B cell (primary cell): ENCODE results near the gene ACAP3. TPM values are rescaled to one million over a fixed set of nuclear protein-coding genes. Genes with fewer than 3 reads are reported as not detected.

Experiments
- ATAC-seq: fragments of 200-7000 bp; cut with Tn5 transposase; one replicate; pipeline ENCODE4 v1.10.0; 2021; ENCODE audit warnings: low read depth, mild to moderate bottlenecking, moderate number of reproducible peaks, moderate library complexity
- CTCF ChIA-PET: fragments of 350-600 bp; sonication (Branson Sonifier 250); formaldehyde crosslinking; loops from one replicate; lab custom pipeline; 2021; ENCODE audit warnings: antibody characterized with exemption, inconsistent platforms; lab: Charles Lee
- POLR2A ChIA-PET: fragments of 350-600 bp; sonication (Branson Sonifier 250); formaldehyde crosslinking; loops from one replicate; lab custom pipeline; 2021; ENCODE audit warnings: antibody characterized with exemption; lab: Charles Lee
- DNase-seq: peaks from one replicate; pipeline ENCODE4 v3.0.0; 2013
- H2AFZ ChIP-seq: 2 replicates; pipeline ENCODE4 v1.6.1; 2012; ENCODE audit warnings: mild to moderate bottlenecking, low read depth, low read length; ENCODE audit not compliant: insufficient read depth, poor library complexity, severe bottlenecking
- H3K27ac ChIP-seq, 2 donors: 1 replicate in 1 of 2; 2 replicates in 1 of 2; pipeline ENCODE4 v1.5.1; 2012 to 2013; ENCODE audit warnings: low read length in 2 of 2, mild to moderate bottlenecking in 2 of 2, moderate library complexity in 1 of 2
- H3K27me3 ChIP-seq, 4 experiments: fragments of 200-600 bp in 1 of 4; sonication (generic) in 1 of 4; replicated peaks in 1 of 4; 1 replicate in 2 of 4; 2 replicates in 2 of 4; pipeline versions ENCODE4 v1.6.1 to v1.7.0; 2013 to 2016; ENCODE audit warnings: low read length in 3 of 4, mild to moderate bottlenecking in 2 of 4, mixed read lengths in 1 of 4, moderate library complexity in 1 of 4; ENCODE audit not compliant: insufficient read depth in 4 of 4, control insufficient read depth in 3 of 4; ENCODE audit errors: control extremely low read depth in 1 of 4
- H3K36me3 ChIP-seq, 2 experiments: replicated peaks in 1 of 2; 1 replicate in 1 of 2; 2 replicates in 1 of 2; pipeline versions ENCODE4 v1.6.1 to v1.7.1; 2013; ENCODE audit warnings: low read length in 1 of 2; ENCODE audit not compliant: insufficient read depth in 2 of 2, control insufficient read depth in 1 of 2; ENCODE audit errors: control extremely low read depth in 1 of 2, extremely low read depth in 1 of 2
- H3K4me1 ChIP-seq, 2 donors: fragments of 200-600 bp in 1 of 2; sonication (generic) in 1 of 2; 1 replicate in 1 of 2; 2 replicates in 1 of 2; pipeline versions ENCODE4 v1.5.1 to v1.6.1; 2013 to 2017; ENCODE audit warnings: low read length in 2 of 2; ENCODE audit not compliant: control insufficient read depth in 2 of 2, insufficient read depth in 2 of 2
- H3K4me2 ChIP-seq: replicated peaks from 2 replicates; pipeline ENCODE3; 2012; ENCODE audit warnings: mild to moderate bottlenecking, low read depth, low read length; ENCODE audit not compliant: poor library complexity, severe bottlenecking
- H3K4me3 ChIP-seq, 5 experiments: fragments of 200-600 bp in 1 of 5; sonication (generic) in 1 of 5; 1 replicate in 3 of 5; 2 replicates in 2 of 5; pipeline versions ENCODE4 v1.5.1 to v1.7.0; 2011 to 2016; ENCODE audit warnings: low read length in 4 of 5, mild to moderate bottlenecking in 4 of 5, low read depth in 2 of 5, control low read depth in 1 of 5, moderate library complexity in 1 of 5; ENCODE audit not compliant: insufficient read depth in 1 of 5; ENCODE audit errors: control extremely low read depth in 1 of 5, extremely low read depth in 1 of 5
- H3K79me2 ChIP-seq: fragments of 200-600 bp; sonication (generic); one replicate; pipeline ENCODE4 v1.6.0; 2016; ENCODE audit warnings: low read length; ENCODE audit not compliant: control insufficient read depth, insufficient read depth
- H3K9ac ChIP-seq: fragments of 200-600 bp; sonication (generic); 2 replicates; pipeline ENCODE4 v1.6.1; 2017; ENCODE audit warnings: mild to moderate bottlenecking, low read length, moderate library complexity
- H3K9me3 ChIP-seq, 3 donors: one replicate each; pipeline versions ENCODE4 v1.6.1 to v1.7.1; 2013; ENCODE audit warnings: low read length in 2 of 3; ENCODE audit not compliant: control insufficient read depth in 2 of 3, insufficient read depth in 1 of 3; ENCODE audit errors: control extremely low read depth in 1 of 3
- H4K20me1 ChIP-seq: 2 replicates; pipeline ENCODE4 v1.6.0; 2012; ENCODE audit warnings: mild to moderate bottlenecking, low read length; ENCODE audit not compliant: insufficient read depth, control insufficient read depth, poor library complexity, severe bottlenecking
- H3K27ac Mint-ChIP-seq: one replicate; pipeline ENCODE4 v1.8.0; 2021; ENCODE audit warnings: mixed read lengths
- H3K27me3 Mint-ChIP-seq: one replicate; pipeline ENCODE4 v1.8.0; 2021; ENCODE audit warnings: mixed read lengths
- H3K4me1 Mint-ChIP-seq: one replicate; pipeline ENCODE4 v1.8.0; 2021; ENCODE audit warnings: mixed read lengths
- H3K4me3 Mint-ChIP-seq: one replicate; pipeline ENCODE4 v1.8.0; 2021; ENCODE audit warnings: mixed read lengths
- H3K9me3 Mint-ChIP-seq: one replicate; pipeline ENCODE4 v1.8.0; 2022; ENCODE audit warnings: mixed read lengths; ENCODE audit not compliant: insufficient read depth
- CTCF ChIP-seq: fragments of 200-600 bp; IDR thresholded peaks from one replicate; pipeline ENCODE4 v1.8.0; 2022; ENCODE audit warnings: antibody characterized with exemption, mild to moderate bottlenecking
- EZH2 ChIP-seq: IDR thresholded peaks from 2 replicates; pipeline ENCODE4 v1.6.1; 2012; ENCODE audit warnings: borderline replicate concordance, low read depth, mild to moderate bottlenecking, moderate library complexity, low read length; ENCODE audit not compliant: insufficient read depth, poor library complexity, severe bottlenecking
- WGBS: methylation state at CpG from one replicate; pipeline ENCODE4 v1.1.5; 2013; ENCODE audit warnings: missing lambda C conversion rate; ENCODE audit not compliant: insufficient coverage; 5-methylcytosine and 5-hydroxymethylcytosine counted together
- intact Hi-C: fragments of 100-400 bp; cut with micrococcal nuclease; formaldehyde crosslinking; loops from one replicate; pipeline ENCODE4 v1.10.0; 2022
- polyA plus RNA-seq: library from polyadenylated mRNA; depleted of rRNA; stranded (reverse); fragments of >200 nt; gene quantifications from 2 replicates; pipeline ENCODE4 v1.2.3, GENCODE V29; 2012
- total RNA-seq, 2 donors: library from RNA; stranded (reverse); fragments of 120-200 nt in 1 of 2; gene quantifications; 1 replicate in 1 of 2; 2 replicates in 1 of 2; pipeline versions ENCODE4 v1.2.3 to v1.2.4, GENCODE V29; 2013 to 2022

ACAP3 gene
- total and polyA plus RNA-seq, 2 donors (not counting 1 experiment from before 2014, with no cell fraction given) = 40.7 to 124 TPM

GRCh38 chr1:1246577-1247340, 61.0 kb downstream of the ACAP3 start, which contains the start of gene C1QTNF12:
C1QTNF12 (minus strand) TSS chr1:1246722; CDS start chr1:1246690, 32 bp downstream.
- Histone ChIP-seq H3K9me3 (peaks cover 0 to 10% (median 0%) of the 10 kb centered on the region in 3 donors), H3K4me2 (peak within 1 kb of the TSS; percentile 56), H3K79me2 (peaks cover 3% of the 10 kb centered on the region), H3K9ac (no peak within 1 kb of the TSS), H4K20me1 (peaks cover 11% of the 10 kb centered on the region), H3K4me3 (no peak within 1 kb of the TSS), H3K36me3 (no peaks in the 10 kb centered on the region), H3K27me3 (peaks cover 0 to 29% (median 11%) of the 10 kb centered on the region in 4 experiments), H2AFZ (peak within 1 kb of the TSS; percentile 16), H3K4me1 (peaks cover 28 to 30% of the 10 kb centered on the region in 2 donors), H3K27ac (no peak within 1 kb of the TSS)
- Mint-ChIP-seq H3K9me3 (no peaks in the 10 kb centered on the region), H3K27ac (no peak within 1 kb of the TSS), H3K4me1 (peaks cover 16% of the 10 kb centered on the region), H3K4me3 (no peak within 1 kb of the TSS), H3K27me3 (no peaks in the 10 kb centered on the region)
- DNase-seq = no peak
- WGBS = 7% methylated on average over 70 of the region's 74 CpGs
- ChIA-PET CTCF (interaction anchor here (1.1 to 1.5 kb wide), 2 partner anchors 124 to 125 kb away, joined by 4 to 5 read pairs; no protein-coding TSS in a partner anchor), POLR2A (no interaction called here)
- TF ChIP-seq CTCF (no peak), EZH2 (no peak)
- intact Hi-C loops = no loop called here
- no peak for ATAC-seq
